ENCODE measurements around the gene TMEM163.

The TMEM163 gene

DNA sequence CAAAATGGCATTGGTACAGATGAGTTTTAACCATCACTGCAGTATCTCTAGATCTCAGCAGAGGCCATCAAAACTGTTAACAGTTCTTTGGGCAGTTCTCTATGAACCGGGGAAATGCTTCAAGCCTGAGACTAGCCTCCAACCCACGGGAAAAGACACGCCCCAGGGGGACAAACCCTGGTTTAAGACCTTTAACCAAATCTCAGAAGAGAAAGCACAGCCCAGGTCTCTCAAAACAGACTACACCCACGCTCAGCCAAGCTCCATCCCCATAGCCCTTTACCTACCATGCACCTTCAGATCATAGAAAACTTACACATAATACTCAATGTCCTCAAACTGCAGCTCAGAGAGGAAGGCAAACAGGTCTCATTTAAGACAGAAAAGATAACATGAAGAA is 78.3 kb downstream of the TMEM163 start:
- no peak for DNase-seq

DNA sequence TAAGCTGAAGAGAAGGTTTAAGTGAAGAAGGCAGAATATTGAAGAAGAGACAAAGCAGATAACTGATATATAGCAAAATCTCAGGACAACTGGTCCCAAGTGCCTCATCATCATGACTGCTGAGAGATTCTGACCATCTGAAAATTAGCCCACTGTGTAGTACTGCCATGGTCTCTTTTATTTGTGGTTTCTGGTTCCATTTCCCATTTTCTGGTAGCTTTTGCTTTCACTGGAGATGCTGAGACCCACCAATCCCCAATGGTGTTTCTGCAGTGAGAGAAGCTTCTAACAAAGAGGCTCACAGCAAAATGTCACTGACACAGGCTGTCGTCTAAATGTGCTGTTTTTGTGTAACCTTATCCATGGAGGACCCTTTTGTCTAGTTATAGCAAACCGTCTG is 79.5 kb downstream of the TMEM163 start:
- Mint-ChIP-seq H3K4me1 (peaks cover 12% of the 10 kb centered on the region), H3K36me3 (ENCODE audit: low read depth) (no peaks in the 10 kb centered on the region), H3K27ac (no peak overlapping the region), H3K4me3 (no peak overlapping the region), H3K27me3 (ENCODE audit: low read depth, poor library complexity) (peaks cover 6% of the 10 kb centered on the region), H3K9me3 (no peaks in the 10 kb centered on the region)
- no peak for DNase-seq
- TF ChIP-seq, protein P1, sequence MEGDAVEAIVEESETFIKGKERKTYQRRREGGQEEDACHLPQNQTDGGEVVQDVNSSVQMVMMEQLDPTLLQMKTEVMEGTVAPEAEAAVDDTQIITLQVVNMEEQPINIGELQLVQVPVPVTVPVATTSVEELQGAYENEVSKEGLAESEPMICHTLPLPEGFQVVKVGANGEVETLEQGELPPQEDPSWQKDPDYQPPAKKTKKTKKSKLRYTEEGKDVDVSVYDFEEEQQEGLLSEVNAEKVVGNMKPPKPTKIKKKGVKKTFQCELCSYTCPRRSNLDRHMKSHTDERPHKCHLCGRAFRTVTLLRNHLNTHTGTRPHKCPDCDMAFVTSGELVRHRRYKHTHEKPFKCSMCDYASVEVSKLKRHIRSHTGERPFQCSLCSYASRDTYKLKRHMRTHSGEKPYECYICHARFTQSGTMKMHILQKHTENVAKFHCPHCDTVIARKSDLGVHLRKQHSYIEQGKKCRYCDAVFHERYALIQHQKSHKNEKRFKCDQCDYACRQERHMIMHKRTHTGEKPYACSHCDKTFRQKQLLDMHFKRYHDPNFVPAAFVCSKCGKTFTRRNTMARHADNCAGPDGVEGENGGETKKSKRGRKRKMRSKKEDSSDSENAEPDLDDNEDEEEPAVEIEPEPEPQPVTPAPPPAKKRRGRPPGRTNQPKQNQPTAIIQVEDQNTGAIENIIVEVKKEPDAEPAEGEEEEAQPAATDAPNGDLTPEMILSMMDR (IDR thresholded peaks at IDR 0.05), result no peak

More for the DNA sequence above, 78.3 kb downstream of the TMEM163 start:
- H3K36me3 Mint-ChIP-seq (ENCODE audit: low read depth), result no peaks in the 10 kb centered on the region
- no peak overlapping the region for H3K27ac Mint-ChIP-seq
- TF ChIP-seq, protein P1 (IDR thresholded peaks at IDR 0.05), result no peak
- no peaks in the 10 kb centered on the region for H3K9me3 Mint-ChIP-seq
- H3K27me3 Mint-ChIP-seq (ENCODE audit: low read depth, poor library complexity), result peaks cover 5% of the 10 kb centered on the region
- peaks cover 12% of the 10 kb centered on the region for H3K4me1 Mint-ChIP-seq
- no peak overlapping the region for H3K4me3 Mint-ChIP-seq

DNA sequence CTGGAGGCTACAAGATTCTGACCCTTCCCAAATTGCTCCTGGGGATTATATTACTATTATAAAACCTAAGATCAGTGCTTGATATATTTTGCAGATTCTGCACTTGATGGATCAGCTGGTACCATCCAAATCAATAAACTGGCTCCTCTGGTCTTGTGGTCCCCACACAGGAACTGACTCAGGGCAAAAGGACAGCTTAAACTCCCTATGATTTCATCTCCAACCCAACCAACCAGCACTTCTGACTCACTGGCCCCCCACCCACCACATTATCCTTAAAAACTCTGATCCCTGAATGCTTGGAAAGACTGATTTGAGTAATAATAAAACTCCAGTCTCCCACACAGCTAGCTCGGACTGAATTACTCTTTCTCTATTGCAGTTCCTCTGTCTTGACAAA is 82.1 kb downstream of the TMEM163 start:
- no peak overlapping the region for H3K27ac Mint-ChIP-seq

DNA sequence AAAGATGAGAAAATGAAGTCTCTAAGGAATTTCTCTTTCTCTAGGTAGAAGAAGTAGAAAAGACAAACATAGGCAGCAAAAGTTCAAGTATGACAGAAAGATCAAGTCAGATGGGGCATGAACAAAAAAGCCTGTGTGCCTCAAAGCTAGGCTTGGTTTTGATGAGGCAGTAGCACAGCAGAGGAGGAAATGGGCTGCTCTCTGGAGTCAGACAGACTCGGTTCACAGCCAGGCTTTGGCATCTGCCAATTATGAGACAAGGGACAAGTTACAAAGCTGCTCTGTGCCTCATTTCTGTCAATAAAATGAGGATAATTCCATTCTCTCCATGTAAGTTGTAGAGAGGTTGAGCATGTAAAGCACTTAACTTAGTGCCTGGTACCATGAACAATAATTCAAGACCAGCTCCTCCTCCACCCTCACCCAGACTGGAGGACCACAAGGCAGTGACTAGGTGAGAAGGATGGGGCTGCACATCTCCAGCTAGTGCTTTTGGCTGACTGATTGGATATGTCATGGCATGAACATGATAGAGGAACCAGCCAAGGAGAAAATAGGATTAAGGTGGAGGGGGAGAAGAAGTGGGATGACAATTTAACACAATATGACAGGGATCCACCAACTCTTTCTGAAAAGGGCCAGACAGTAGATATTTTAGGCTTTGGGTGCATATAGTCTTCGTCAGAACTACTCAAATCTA is 84.6 kb downstream of the TMEM163 start:
- Mint-ChIP-seq H3K9me3 (no peaks in the 10 kb centered on the region), H3K4me3 (no peak overlapping the region), H3K27ac (no peak overlapping the region), H3K4me1 (peaks cover 11% of the 10 kb centered on the region), H3K27me3 (ENCODE audit: low read depth, poor library complexity) (peaks cover 2% of the 10 kb centered on the region), H3K36me3 (ENCODE audit: low read depth) (no peaks in the 10 kb centered on the region)
- TF ChIP-seq, protein P1 (IDR thresholded peaks at IDR 0.05), result no peak
- DNase-seq, result no peak

More for the DNA sequence above, 82.1 kb downstream of the TMEM163 start:
- peaks cover 2% of the 10 kb centered on the region for H3K27me3 Mint-ChIP-seq (ENCODE audit: low read depth, poor library complexity)
- TF ChIP-seq, protein P1 (IDR thresholded peaks at IDR 0.05), result no peak
- no peak for DNase-seq
- no peak overlapping the region for H3K4me3 Mint-ChIP-seq
- no peaks in the 10 kb centered on the region for H3K9me3 Mint-ChIP-seq
- no peaks in the 10 kb centered on the region for H3K36me3 Mint-ChIP-seq (ENCODE audit: low read depth)
- peaks cover 12% of the 10 kb centered on the region for H3K4me1 Mint-ChIP-seq

DNA sequence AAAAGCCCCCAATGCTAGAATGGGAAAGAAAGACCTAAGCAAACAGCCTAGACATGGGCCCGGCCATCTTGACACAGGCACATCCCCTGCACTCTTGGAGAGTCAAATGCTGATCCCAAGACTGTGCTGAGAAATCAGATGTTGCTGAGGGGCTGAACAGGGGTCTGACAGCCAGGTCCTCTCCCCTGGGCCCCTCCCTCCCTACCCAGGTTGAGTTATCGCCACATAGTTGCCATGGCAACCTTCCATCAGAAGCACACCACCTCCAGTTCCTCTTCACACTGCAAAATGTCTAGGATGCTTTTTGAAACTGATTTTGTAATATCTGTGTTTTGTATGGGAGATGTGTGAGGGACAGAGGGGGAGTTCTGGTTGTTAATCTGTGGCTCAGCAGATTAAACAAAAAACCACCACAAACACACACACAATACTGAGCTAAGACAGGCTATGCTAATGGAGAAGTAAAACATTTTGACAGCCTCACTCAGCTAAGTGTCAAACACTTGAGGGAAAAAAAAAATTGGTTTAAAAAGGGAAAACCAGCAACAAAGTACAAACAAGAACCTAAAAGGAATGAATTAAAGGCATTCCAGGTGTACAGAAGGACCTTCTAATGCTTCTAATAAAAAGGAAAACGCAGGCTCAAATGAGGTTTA is 88.2 kb downstream of the TMEM163 start:
- no peaks in the 10 kb centered on the region for H3K36me3 Mint-ChIP-seq (ENCODE audit: low read depth)
- TF ChIP-seq, protein P1 (IDR thresholded peaks at IDR 0.05), result no peak
- H3K4me3 Mint-ChIP-seq, result no peak overlapping the region
- no peaks in the 10 kb centered on the region for H3K4me1 Mint-ChIP-seq
- H3K9me3 Mint-ChIP-seq, result no peaks in the 10 kb centered on the region
- DNase-seq, result no peak
- peaks cover 2% of the 10 kb centered on the region for H3K27me3 Mint-ChIP-seq (ENCODE audit: low read depth, poor library complexity)
- no peak overlapping the region for H3K27ac Mint-ChIP-seq

DNA sequence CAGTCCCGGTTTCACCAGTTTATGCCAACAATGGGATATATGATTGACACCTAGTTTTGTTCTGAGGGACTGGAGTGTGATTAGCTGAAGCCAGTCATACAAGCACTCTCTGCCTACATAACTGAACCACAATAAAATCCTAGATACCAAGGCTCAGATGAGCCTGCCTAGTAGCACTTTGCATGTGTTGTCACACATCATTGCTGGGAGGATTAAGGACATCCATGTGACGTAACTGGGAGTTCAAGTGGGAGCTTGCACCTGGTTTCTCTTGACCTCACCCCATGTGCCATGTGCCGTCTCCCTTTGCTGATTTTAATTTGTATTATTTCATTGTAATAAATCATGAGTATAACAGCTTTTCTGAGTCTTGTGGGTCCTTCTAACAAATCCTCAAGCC is 90.3 kb downstream of the TMEM163 start:
- Mint-ChIP-seq H3K9me3 (no peaks in the 10 kb centered on the region), H3K27ac (no peak overlapping the region), H3K4me1 (no peaks in the 10 kb centered on the region), H3K4me3 (no peak overlapping the region), H3K27me3 (ENCODE audit: low read depth, poor library complexity) (no peaks in the 10 kb centered on the region), H3K36me3 (ENCODE audit: low read depth) (no peaks in the 10 kb centered on the region)
- TF ChIP-seq, protein P1 (IDR thresholded peaks at IDR 0.05), result no peak
- DNase-seq, result no peak

All from nephron progenitor cell (in vitro differentiated cells).